Spleen (tissue), 7 donors: ENCODE data around the gene PDE6C.

Experiments
- CTCF ChIP-seq, 11 experiments: fragments of 200-600 bp in 7 of 11; fragments of 450-650 bp in 4 of 11; sonication (generic) in 4 of 11; IDR thresholded peaks in 8 of 11; conservative IDR thresholded peaks in 3 of 11; 1 replicate in 7 of 11; 2 replicates in 4 of 11; pipeline versions ENCODE4 v1.4.0 to v1.8.0; 2016 to 2021; ENCODE audit warnings: antibody characterized with exemption in 11 of 11, inconsistent platforms in 4 of 11, mild to moderate bottlenecking in 1 of 11
- POLR2A ChIP-seq, 3 donors: fragments of 450-650 bp; IDR thresholded peaks; one replicate each; pipeline ENCODE4 v1.5.1; 2017; ENCODE audit warnings: antibody characterized with exemption in 3 of 3, mild to moderate bottlenecking in 1 of 3
- POLR2AphosphoS5 ChIP-seq, 3 donors: sonication (generic); formaldehyde crosslinking; IDR thresholded peaks; one replicate each; pipeline ENCODE4 v1.5.1; 2017; ENCODE audit warnings: antibody characterized with exemption in 3 of 3
- donor health status: DM: no; HTN: no; CAD: no; lungs with moderate emphysema.
- donor health status: DM: no; HTN: no; CAD: no.
- donor health status: DM: no; HTN: no; CAD: no.

GRCh38 chr10:93639791-93640190, 27.5 kb downstream of the PDE6C start:
- TF ChIP-seq CTCF (IDR thresholded peaks at IDR 0.05 in 8 of 11, conservative IDR thresholded peaks at IDR 0.05 in 3 of 11) = no peak
- TF ChIP-seq POLR2A (IDR thresholded peaks at IDR 0.05) = no peak
- TF ChIP-seq POLR2AphosphoS5 (IDR thresholded peaks at IDR 0.05) = no peak
